Stimulated activated CD8-positive, alpha-beta memory T cell treated with anti-CD3 and anti-CD28 coated beads, Interleukin-4, amount 100 ng/mL, for 4 hours (primary cell): ENCODE measurements around the gene PTPRD.

Experiments used
- DNase-seq, 2 donors: peaks; one replicate each; pipeline ENCODE4 v3.0.0-alpha.2; 2020; ENCODE audit warnings: low read depth in 2 of 2, low spot score in 1 of 2

The PTPRD gene

DNA sequence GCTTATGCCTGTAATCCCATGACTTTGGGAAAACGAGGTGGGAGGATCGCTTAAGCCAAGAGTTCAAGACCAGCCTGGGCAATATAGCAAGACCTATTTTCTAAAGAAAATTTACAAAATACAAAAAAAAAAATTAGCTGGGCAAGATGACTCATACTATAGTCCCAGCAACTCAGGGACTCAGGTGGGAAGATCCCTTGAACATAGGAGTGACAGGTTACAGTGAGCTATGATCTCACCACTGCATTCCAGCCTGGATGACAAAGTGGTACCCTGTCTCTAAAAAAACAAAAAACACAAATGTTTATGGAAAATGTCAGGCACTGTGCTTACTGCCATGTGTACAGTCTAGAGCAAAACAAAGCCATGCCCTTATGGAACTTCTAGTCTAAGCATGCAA lies 1989.9 kb downstream of the PTPRD start:
- DNase-seq = no peak

- DNase-seq = no peak
Observed at GRCh38 chr9:8622222-8622802, 1990.5 kb downstream of the PTPRD start.

DNA sequence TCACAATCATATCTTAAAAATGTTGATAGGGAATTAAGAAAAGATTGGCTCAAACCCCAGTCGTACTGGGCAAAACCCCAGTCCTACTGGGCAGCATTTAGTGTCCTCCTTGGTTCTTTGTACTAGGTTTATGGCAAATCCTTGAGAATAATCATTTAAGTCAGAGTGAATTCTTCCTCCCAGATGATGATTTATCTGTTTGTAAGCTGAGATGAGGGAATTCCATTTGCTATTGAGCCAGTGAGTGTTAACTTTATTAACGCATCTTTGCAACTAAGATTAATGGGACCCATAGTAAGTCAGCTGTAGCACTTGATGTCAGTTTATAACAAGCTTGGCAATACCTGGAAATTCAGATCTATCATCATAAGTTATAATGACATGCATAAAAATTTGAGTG lies 1991.4 kb downstream of the PTPRD start:
- no peak for DNase-seq

DNA sequence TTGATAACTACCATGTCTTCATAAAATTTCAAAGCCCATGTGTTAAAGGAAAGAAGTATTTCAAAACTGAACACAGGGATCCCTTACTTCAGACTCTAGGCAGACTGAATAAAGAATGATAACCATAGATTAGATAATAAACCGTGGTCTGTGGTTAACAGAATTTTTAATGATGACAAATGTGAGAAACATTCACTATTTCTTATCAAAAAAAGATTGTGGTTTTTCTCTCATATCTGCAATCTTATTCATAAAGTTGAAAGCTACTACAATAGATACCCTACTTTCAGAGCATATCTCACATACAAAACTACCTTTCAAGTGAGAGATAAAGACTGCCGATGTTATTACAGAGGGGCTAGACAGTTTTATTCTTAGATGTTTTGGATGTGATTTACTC lies 1996.4 kb downstream of the PTPRD start:
- no peak for DNase-seq

- DNase-seq = no peak
Observed at GRCh38 chr9:8614926-8615440, 1997.8 kb downstream of the PTPRD start.

DNA sequence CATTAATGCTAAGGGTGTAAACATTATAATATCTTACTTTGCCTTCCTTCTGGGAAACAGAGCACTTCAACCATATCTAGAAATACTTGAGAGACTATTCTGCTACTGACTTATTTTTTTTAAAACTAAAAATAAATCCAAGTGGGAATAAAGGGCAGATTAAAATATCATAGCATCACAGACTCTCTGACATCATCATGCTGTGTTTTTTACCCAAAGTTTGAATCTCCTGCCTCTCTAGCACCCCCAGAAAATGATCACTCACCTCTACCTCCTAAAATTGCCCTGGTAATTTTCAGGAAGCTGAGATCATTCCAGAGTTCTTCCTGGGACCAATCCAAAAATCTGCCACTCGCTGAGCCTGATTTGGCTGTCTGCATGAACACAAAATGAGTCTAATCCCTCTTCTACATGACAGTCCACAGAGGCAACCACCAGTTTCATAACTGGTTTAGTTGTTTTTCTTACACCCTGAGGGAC lies 1999.4 kb downstream of the PTPRD start:
- DNase-seq = no peak

- DNase-seq = no peak
Observed at GRCh38 chr9:8611153-8611552, 2001.6 kb downstream of the PTPRD start.

GRCh38 chr9:8610256-8610655 lies 2002.5 kb downstream of the PTPRD start:
- DNase-seq = no peak

GRCh38 chr9:8605096-8605495 lies 2007.7 kb downstream of the PTPRD start:
- DNase-seq = no peak

GRCh38 chr9:8604201-8604600 lies 2008.6 kb downstream of the PTPRD start:
- no peak for DNase-seq

GRCh38 chr9:8600914-8601680 lies 2011.7 kb downstream of the PTPRD start:
- no peak for DNase-seq

DNA sequence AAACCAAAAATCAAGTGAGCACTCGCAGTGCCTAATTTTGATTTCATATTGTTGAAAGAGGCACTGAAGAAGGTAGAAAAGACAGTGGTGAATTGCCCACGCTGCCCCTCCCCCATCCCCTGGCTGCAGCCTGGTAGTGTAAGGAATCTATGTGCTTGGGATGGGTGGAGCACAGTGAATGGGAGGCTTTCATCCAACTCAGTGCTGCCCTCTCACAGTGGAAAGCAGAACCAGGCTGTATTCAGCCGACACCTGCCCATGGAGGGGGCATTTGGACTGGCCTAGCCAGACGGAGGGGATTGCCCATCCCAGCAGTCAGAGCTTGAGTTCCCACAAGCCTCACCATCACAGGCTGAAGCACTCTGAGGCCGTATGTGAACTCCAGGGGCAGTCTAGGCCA lies 2012.9 kb downstream of the PTPRD start:
- no peak for DNase-seq

- DNase-seq = no peak
Observed at GRCh38 chr9:8589476-8589875, 2023.3 kb downstream of the PTPRD start.

DNA sequence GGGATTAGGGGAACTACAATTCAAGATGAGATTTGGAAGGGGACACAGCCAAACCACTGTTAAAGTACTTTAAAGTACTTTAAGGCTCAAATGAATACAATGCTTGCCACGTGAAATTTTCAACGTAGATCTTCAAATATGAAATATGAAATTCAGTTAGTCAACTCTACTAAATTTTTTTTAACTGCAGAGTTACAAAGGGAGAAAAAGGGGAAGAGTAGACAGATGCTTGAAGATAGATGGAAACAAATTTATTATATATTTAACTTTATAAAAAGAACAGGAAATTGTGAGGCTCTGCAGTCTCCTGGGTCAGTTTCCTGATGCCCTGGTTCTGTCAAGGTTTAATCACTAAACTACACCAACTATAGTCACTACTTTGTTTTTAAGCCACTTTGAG lies 2027.8 kb downstream of the PTPRD start:
- DNase-seq = no peak

DNA sequence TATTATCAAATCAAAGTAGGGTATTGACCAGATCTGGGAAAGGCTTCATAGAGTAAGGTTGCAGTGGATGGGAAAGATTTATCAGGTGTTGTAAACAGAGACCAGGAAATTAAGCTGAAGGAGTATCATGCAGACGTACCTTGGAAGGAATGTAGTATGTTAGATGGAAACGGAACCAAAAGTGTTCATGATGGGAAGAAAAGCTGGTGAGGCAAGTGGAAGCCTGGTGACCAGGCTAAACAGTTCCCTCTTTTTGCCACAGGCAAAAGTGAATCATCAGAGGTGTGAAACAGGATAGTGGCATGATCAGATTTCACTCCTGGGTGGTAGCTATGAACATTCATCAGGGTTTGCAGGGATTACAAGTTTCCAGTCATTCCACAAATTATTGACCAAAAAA lies 2033.1 kb downstream of the PTPRD start:
- DNase-seq = no peak

DNA sequence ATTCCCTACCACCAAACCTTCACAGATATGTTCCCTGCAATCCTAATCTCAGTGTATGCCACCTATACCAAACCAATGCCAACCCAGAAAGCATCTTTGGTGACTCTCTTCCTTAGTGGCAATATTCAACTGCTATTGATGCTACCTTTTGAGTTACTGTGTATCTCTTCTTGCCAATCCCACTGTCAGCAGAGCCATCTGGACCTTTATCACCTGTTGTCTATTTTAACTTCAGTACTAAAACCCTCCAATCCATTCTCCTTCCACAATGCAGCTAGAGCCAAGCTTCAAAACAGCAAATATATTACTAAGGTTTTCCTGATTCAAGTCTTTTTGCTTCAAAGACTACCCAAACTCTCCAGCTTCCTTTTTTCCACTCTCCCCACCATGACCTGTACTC lies 2036.1 kb downstream of the PTPRD start:
- DNase-seq = no peak

DNA sequence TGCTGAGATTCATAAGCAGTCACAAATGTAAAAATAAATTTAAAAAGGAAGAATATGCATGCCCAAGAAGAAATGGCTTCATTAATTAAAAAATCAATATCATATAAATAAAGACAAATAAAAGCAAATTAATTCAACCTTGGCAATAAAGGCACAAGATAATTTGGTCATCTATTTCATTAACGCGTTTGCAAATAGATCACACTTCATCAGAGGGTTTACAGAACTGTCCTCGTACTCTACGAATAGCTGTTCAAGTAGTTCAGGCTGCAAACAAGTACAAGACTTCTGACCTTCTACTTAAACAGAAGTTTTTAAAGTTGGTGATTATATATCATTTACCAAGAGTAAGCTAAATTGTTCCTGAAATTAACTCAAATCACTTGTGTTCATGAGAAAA lies 2038.0 kb downstream of the PTPRD start:
- DNase-seq = no peak

DNA sequence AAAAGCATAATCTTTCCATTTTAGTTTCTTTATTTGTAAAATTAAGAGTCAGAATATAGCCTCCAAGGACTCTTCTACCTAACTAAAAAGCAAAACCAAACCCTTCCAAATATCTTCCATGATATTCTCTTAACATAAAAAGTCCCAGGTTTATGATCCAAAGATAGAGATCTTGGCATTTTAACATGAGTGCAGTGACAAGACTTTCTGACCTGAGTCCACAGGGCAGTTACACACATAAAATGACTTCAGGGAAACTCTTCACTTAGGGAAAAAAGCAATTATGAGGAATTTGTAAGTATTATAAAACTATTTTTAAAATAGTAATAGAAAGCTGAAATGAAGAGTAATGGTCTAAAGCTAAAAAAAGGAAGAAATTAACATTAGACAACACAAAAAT lies 2040.6 kb downstream of the PTPRD start:
- DNase-seq = no peak

DNA sequence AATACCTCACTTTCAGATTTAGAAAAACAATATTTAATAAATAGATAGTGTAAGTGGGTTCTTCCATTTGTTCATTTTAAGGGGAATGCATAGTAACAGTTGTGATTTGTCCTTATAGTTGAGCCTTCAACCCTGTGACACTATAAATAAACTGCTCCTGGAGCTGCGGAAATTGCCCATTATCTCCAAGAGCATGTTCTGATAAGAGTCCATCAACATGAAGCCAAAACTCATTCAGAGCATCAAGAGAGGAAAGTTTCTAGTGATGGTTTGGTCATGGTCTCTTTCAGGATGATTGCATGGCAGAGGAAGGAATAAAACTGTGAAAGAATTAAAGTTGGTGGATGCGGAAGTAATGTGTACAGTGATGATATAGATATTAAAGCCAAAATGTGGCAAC lies 2041.2 kb downstream of the PTPRD start:
- no peak for DNase-seq

DNA sequence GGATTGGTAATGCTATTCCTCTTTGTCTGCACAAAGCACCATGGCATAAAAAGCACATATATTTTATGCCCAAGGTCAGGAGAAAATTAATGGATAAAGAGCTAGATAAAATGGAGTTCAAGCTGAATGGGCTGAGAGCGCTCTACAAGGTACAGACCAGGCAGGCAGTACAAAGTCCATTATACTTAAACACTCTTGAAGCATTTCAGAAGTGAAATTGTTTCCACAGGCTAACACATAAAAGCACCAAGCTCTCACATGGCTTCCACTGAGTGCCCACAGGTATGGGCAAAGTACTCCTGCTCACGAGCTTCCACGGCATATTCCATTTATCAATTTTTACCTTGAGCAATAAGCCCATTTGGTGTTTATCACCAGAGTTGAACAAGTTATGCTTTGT lies 2042.0 kb downstream of the PTPRD start:
- DNase-seq = no peak

DNA sequence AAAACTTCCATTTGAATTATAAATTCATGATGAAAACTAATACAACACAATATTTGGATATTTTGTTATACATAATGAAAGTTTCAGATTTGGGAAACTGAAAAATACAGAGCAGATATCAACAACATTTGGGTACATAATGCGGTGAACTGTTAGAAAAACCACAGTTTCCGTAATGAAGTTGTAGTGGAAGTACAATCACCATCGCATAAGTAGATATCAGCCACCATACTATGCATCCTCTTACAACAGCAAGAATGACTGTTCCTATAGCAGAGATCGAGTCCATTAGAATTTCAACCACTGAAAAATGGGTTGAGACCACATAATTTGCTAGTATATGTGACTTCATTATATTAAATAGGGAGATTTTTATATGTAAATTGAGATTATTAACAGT lies 2043.0 kb downstream of the PTPRD start:
- DNase-seq = no peak

DNA sequence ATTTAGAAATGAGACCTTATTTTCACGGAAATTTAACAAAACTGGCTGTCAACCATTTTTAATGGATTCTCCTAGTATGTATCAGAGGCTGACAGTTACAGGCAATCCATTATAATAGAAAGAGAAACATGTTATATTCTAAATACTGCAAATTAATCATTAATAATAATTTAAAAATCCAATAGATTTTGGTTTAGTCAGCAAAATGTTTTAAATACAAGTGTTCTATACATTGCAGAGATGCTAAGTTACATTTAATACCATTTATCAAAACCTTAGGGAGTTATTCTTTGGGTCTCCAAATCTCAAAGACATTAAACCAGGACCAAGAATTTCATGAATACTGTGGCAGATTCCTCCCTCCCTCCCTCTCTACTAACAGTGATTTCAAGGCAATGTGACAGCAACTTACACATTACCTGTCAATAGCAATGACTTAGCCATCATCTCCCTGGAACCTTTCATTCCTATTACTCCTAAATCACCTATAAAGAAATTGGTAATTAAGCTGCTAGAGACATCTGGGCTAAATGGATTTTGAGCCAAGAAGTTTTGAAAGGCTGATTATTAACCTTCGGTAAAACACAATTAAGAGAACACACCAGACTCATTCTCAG lies 2044.7 kb downstream of the PTPRD start:
- DNase-seq = no peak
